EL (cell line): ENCODE data around the gene SURF6.
"Not testable (repeated sequence)": the region's sequence is repeated elsewhere in the genome, so short reads cannot be mapped to it uniquely, and the experiment has no call there.

ENCODE experiments used
- DNase-seq: peaks from one replicate; pipeline ENCODE4 v3.0.0-alpha.2; 2016

The SURF6 gene

DNA sequence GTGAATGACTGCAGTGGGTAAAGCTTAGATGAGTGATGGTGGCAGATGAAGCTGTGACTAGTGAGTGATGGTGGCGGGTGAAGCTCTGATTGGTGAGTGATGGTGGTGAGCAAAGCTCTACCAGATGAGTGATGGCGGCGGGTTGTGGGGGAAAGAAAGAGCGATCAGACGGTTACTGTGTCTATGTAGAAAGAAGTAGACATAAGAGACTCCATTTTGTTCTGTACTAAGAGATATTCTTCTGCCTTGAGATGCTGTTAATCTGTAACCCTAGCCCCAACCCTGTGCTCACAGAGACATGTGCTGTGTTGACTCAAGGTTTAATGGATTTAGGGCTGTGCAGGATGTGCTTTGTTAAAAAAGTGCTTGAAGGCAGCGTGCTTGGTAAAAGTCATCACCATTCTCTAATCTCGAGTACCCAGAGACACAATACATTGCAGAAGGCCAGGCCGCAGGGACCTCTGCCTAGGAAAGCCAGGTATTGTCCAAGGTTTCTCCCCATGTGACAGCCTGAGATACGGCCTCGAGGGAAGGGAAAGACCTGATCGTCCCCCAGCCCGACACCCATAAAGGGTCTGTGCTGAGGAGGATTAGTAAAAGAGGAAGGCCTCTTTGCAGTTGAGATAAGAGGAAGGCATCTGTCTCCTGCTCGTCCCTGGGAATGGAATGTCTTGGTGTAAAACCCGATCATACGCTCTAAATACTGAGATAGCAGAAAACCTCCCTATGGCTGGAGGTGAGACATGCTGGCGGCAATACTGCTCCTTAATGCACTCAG lies 52.5 kb downstream of the SURF6 start:
- DNase-seq, result not testable (repeated sequence)

DNA sequence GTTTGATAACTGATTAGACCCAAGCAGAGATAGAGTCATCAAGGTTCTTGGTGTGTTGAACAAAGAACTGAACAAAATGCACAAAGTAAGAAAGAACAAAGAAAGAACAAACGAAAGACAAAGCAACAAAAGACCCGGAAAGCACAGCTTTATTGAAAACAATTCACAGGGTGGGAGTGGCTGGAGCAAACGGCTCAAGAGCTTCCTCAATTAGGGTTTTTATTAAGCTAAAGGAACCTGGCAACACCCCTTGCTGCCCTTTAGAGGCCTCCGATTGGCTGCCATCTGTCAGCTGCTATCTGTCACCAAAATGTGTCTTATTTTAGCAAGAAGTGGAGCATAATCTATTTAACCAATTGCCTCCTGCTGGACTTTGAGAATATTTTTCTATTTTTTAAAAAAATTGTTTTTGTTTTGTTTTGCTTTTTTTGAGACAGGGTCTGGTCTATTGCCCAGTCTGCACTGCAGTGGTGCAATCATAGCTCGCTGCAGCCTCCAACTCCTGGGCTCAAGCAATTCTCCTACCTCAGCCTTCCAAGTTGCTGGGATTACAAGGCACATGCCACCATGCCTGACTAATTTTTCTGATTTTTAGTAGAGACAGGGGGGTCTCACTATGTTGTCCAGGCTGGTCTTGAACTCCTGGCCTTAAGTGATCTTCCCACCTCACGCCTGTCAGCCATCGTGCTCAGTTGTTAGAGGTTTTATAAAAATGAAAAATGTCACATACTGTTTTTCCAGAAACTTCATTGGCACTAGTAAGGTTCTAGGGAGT lies 53.3 kb downstream of the SURF6 start:
- DNase-seq, result no peak

DNA sequence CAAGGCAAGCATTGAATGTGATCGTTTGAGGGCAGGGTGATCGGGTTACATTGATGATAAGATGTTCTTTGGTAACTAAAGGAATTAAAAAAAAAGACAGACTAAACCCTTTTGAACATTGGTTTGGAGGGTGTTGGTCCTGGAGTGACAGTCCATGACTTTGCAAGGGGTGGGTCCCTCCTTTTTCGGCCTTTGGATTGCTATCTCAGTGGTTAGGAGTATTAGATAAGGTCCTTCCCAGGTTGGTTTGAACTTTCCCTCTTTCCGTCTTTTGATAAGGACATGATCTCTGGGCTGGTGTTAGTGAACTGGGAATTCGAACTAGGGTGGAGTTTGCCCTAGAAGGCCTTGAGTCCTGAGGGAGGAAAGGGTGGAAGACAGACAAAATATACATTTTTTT lies 55.6 kb downstream of the SURF6 start:
- DNase-seq, result no peak
